Measurements from ENCODE around the gene FAM227B.

The FAM227B gene

GRCh38 chr15:49573421-49573820, 47.2 kb downstream of the FAM227B start:
- TF ChIP-seq CTCF (IDR thresholded peaks at IDR 0.05; ENCODE audit: insufficient read depth, low read length, poor library complexity, severe bottlenecking) = no peak
- no peaks in the 10 kb centered on the region for H3K36me3 ChIP-seq (ENCODE audit: control insufficient read depth, insufficient read depth, low read length)
- no peak for DNase-seq (ENCODE audit: extremely low read depth, insufficient read length)
- no peaks in the 10 kb centered on the region for H3K27me3 ChIP-seq (replicated peaks; ENCODE audit: control insufficient read depth, insufficient read depth, low read length)
- no peak overlapping the region for H3K4me3 ChIP-seq (replicated peaks; ENCODE audit: low read depth, low read length)

- no peak for TF ChIP-seq CTCF (IDR thresholded peaks at IDR 0.05; ENCODE audit: insufficient read depth, low read length, poor library complexity, severe bottlenecking)
- H3K27me3 ChIP-seq (replicated peaks; ENCODE audit: control insufficient read depth, insufficient read depth, low read length) = no peaks in the 10 kb centered on the region
- no peaks in the 10 kb centered on the region for H3K36me3 ChIP-seq (ENCODE audit: control insufficient read depth, insufficient read depth, low read length)
- H3K4me3 ChIP-seq (replicated peaks; ENCODE audit: low read depth, low read length) = no peak overlapping the region
- DNase-seq (ENCODE audit: extremely low read depth, insufficient read length) = no peak
These were observed 49.9 kb downstream of the FAM227B start for GRCh38 chr15:49570672-49571071.

DNA sequence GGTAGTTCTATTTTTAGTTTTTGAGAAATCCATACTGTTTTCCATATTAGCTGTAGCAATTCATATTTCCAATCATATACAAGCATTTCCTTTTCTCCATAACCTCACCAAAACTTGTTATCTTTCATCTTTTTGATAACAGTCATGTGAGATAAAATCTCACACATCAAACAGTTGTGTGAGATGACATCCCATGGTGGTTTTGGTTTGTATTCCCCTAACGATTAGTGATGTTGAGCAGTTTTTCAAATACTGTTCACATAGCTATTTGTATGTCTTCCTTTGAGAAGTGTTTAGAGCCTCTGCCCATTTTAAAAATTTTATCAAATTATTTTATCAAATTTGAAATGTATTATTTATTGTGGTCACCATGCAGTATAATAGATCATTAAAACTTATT, 50.4 kb downstream of the FAM227B start:
- Histone ChIP-seq H3K4me3 (replicated peaks; ENCODE audit: low read depth, low read length) (no peak overlapping the region), H3K27me3 (replicated peaks; ENCODE audit: control insufficient read depth, insufficient read depth, low read length) (no peaks in the 10 kb centered on the region), H3K36me3 (ENCODE audit: control insufficient read depth, insufficient read depth, low read length) (no peaks in the 10 kb centered on the region)
- no peak for TF ChIP-seq CTCF (IDR thresholded peaks at IDR 0.05; ENCODE audit: insufficient read depth, low read length, poor library complexity, severe bottlenecking)
- no peak for DNase-seq (ENCODE audit: extremely low read depth, insufficient read length)

GRCh38 chr15:49560045-49560444, 60.6 kb downstream of the FAM227B start:
- Histone ChIP-seq H3K4me3 (replicated peaks; ENCODE audit: low read depth, low read length) (no peak overlapping the region), H3K27me3 (replicated peaks; ENCODE audit: control insufficient read depth, insufficient read depth, low read length) (no peaks in the 10 kb centered on the region), H3K36me3 (ENCODE audit: control insufficient read depth, insufficient read depth, low read length) (no peaks in the 10 kb centered on the region)
- no peak for DNase-seq (ENCODE audit: extremely low read depth, insufficient read length)
- no peak for TF ChIP-seq CTCF (IDR thresholded peaks at IDR 0.05; ENCODE audit: insufficient read depth, low read length, poor library complexity, severe bottlenecking)

DNA sequence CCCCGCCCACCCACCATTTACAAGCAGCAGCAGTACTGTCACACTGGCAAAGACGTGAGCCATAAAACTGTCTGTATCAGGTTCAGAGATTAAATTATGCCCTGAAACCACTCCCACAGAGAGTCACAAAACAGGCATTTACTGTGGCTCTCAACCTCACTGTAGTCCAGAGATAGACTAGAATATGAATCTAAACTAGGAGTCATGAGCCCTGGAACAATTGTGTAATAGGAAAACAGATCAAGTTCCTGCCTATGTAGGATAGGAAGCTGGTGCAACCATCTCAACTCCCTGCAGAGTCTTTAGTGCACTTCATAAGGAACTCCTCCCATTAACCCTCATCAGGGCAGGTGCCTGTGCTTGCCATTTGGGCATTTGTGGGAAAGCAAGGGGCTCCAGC, 61.7 kb downstream of the FAM227B start:
- H3K27me3 ChIP-seq (replicated peaks; ENCODE audit: control insufficient read depth, insufficient read depth, low read length) = no peaks in the 10 kb centered on the region
- DNase-seq (ENCODE audit: extremely low read depth, insufficient read length) = no peak

More for the DNA sequence above, 61.7 kb downstream of the FAM227B start:
- TF ChIP-seq CTCF (IDR thresholded peaks at IDR 0.05; ENCODE audit: insufficient read depth, low read length, poor library complexity, severe bottlenecking) = no peak
- Histone ChIP-seq H3K36me3 (ENCODE audit: control insufficient read depth, insufficient read depth, low read length) (no peaks in the 10 kb centered on the region), H3K4me3 (replicated peaks; ENCODE audit: low read depth, low read length) (no peak overlapping the region)

Data from GM06990 (cell line).